Upper lobe of left lung (tissue), 4 donors: Measurements from ENCODE around the gene ZNF544.

Source experiments
- EP300 ChIP-seq, 4 donors: sonication (generic); formaldehyde crosslinking; IDR thresholded peaks; one replicate each; pipeline ENCODE4 v1.5.1; 2017; ENCODE audit warnings: antibody characterized with exemption in 4 of 4, control low read depth in 2 of 4
- POLR2A ChIP-seq, 4 donors: fragments of 450-650 bp; IDR thresholded peaks; one replicate each; pipeline ENCODE4 v1.5.1; 2016 to 2017; ENCODE audit warnings: antibody characterized with exemption in 4 of 4, mild to moderate bottlenecking in 2 of 4
- POLR2AphosphoS5 ChIP-seq, 2 donors: sonication (generic); formaldehyde crosslinking; IDR thresholded peaks; one replicate each; pipeline ENCODE4 v1.5.1; 2017; ENCODE audit warnings: antibody characterized with exemption in 2 of 2
- TF ChIP-seq, protein P1 (sequence below), 6 experiments: fragments of 450-650 bp in 4 of 6; fragments of 200-600 bp in 2 of 6; sonication (generic) in 2 of 6; IDR thresholded peaks; one replicate each; pipeline ENCODE4 v1.5.1; 2016 to 2019; ENCODE audit warnings: antibody characterized with exemption in 6 of 6

GRCh38 chr19:58304748-58305064 is 76.0 kb downstream of the ZNF544 start:
- no peak for TF ChIP-seq EP300 (IDR thresholded peaks at IDR 0.05)
- TF ChIP-seq, protein P1, sequence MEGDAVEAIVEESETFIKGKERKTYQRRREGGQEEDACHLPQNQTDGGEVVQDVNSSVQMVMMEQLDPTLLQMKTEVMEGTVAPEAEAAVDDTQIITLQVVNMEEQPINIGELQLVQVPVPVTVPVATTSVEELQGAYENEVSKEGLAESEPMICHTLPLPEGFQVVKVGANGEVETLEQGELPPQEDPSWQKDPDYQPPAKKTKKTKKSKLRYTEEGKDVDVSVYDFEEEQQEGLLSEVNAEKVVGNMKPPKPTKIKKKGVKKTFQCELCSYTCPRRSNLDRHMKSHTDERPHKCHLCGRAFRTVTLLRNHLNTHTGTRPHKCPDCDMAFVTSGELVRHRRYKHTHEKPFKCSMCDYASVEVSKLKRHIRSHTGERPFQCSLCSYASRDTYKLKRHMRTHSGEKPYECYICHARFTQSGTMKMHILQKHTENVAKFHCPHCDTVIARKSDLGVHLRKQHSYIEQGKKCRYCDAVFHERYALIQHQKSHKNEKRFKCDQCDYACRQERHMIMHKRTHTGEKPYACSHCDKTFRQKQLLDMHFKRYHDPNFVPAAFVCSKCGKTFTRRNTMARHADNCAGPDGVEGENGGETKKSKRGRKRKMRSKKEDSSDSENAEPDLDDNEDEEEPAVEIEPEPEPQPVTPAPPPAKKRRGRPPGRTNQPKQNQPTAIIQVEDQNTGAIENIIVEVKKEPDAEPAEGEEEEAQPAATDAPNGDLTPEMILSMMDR (IDR thresholded peaks at IDR 0.05): no peak
- no peak for TF ChIP-seq POLR2AphosphoS5 (IDR thresholded peaks at IDR 0.05)
- TF ChIP-seq POLR2A (IDR thresholded peaks at IDR 0.05): no peak
